NCI-H1105 treated with DMSO at 0.1 percent for 48 hours (cell line): ENCODE results near the gene MFAP1.

ENCODE experiments used
- DNase-seq: peaks from one replicate; lab custom pipeline; 2025; lab: John Stamatoyannopoulos, UW

Gene MFAP1

DNA sequence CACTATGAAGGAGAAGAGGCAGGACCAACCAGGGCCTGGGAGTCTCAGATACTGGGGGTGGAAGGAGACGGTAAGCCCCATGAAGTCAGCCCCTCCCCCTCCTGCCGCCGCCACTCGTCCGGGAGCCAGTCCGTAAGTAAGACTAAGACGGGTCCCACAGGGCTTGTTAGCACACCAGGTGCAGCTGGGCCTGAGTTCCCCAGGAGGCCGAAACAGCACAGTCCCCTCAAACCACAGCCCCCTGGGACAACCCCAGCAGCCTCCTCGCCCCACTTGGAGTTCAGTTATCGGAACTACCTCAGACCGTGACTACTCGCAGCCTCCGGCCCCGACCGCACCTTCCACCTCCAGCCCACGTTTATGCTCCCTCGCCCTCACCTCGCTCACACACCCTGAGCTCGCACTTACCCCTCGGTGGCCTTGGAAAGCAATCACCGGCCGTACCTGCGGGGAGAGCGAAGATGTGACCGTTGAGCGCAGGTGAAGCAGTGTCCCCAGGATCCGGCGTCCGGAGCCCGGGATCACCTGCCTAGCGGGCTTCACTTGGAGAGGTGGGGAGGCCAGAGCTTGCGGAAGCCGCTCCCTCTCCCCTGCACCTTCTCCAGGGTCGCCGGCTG is 48.3 kb downstream of the MFAP1 start:
- peak; percentile 39 for DNase-seq

DNA sequence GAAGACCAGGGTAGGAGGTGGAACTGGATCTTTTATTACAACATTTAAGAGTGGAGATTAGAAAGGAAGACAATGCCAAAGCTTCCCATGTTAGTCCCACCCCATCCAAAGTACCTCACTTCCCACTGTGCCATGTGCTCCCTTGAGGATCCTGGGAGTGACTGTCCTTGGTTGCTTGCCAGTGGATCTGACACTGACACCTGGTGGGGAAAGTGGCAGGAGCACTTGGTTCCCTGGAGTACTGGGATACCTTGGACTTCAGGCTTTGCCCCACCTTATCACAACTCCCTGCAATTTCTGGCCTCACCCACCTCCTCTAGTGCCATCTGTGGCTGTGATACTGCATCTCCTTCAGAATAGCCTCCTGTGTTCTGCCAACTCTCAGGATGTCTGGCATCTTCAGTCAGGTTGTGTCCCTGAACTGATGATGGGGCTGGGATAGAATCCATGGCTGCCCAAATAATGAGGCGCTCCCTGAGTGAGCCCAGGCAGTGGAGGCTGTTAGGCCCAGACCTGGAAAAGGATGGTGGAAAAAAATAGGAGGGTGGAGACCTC is 49.0 kb downstream of the MFAP1 start:
- peak; percentile 57 for DNase-seq

DNA sequence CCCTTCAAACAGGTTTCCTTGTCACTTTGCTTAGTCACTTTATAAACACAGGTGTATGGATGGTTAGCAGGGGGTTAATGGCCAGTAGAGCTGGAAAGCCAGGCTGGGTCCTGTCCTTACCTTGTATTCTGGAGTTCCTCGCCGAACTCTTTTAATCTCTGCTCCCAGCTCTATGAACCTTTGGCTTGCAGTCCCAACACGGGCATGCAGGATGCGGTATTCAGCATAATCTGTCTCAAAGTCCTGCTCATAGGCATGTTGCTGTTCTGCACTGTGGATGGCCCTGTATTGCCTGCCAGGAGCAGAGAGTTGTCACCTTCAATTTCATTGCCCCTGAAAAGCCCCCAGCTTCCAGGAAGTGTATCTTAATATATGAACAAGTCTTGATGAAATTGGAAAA is 50.4 kb downstream of the MFAP1 start:
- DNase-seq = no peak

DNA sequence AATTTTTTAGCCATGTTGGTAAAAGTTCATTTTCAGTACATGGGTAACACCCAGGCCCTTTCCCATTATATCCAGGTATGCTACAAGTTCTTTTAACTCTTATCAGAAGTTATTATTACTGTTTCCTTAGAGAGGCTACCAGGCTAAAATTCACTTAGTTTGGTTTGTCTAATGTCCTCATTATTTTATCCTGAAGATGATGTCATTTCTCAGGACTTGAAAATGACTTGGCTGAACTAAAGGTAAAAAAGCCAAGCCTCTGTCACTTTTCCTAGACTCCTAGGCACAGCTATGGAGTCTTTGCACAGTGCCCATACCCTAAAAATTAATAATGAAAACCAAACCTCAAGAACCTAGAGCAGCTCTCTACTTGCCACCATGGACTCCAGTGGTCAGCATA is 51.9 kb downstream of the MFAP1 start:
- no peak for DNase-seq

GRCh38 chr15:43771816-43772215 is 52.7 kb downstream of the MFAP1 start:
- DNase-seq = no peak

DNA sequence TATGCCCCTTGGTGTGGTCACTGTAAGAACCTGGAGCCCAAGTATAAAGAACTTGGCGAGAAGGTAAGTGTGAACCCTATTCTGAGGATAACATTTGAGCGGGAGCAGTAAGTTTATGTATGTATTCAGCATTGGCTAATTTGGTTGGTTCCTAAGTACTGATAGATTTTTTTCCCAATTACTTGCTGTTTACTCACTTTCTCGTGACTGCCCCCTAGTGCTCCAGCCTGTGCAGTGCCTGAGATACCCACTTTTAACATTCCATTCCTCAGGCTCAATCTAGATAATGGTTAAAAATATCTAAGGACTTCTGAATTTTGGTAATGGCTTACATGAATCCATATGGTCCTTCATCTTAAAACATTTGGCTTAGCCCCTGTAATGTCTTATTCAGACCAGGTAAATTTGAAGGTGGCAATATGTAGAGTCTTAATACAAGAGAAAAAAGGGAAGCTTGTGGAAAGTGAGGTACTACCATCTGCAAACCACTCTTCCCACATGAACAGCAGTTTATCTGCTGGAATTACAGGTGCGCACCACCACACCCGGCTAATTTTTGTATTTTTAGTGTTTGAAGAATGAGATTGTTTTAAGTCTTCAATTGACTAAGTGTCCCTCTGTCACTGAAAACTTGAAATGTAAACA is 54.8 kb downstream of the MFAP1 start:
- peak; percentile 35 for DNase-seq

GRCh38 chr15:43763819-43764446 is 60.6 kb downstream of the MFAP1 start:
- DNase-seq = no peak

DNA sequence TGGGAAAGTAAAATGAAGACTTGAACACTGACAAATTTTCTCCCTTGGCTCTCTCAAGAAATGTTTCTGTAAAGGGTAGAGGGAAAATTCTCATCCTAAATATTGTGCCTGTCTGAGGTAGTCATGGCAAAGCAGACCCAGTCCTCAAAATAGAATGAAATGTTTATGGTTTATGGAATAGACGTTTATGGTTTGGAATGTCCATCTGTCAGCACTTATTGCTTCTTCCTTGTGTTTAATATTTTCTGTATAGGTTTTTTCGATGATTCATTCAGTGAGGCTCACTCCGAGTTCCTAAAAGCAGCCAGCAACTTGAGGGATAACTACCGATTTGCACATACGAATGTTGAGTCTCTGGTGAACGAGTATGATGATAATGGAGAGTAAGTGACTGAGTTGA is 61.7 kb downstream of the MFAP1 start:
- no peak for DNase-seq
